ENCODE data around the gene LIMCH1. TPM values are rescaled to one million over a fixed set of nuclear protein-coding genes. Genes with fewer than 3 reads are reported as not detected.

Gene LIMCH1
- total RNA-seq, 1 donor: 9.0 TPM

GRCh38 chr4:41746440-41747229 is 208.7 kb downstream of the LIMCH1 start:
- Histone ChIP-seq H2AFZ (ENCODE audit: low read length) (no peak overlapping the region), H3K4me3 (ENCODE audit: insufficient read depth, low read length) (no peak overlapping the region), H3K4me1 (ENCODE audit: insufficient read depth, low read length) (no peaks in the 10 kb centered on the region), H3K27ac (ENCODE audit: low read depth, low read length) (no peak overlapping the region), H4K20me1 (ENCODE audit: insufficient read depth, low read length) (no peaks in the 10 kb centered on the region), H3K79me2 (ENCODE audit: insufficient read depth, low read length) (no peaks in the 10 kb centered on the region), H3K27me3 (ENCODE audit: insufficient read depth, low read length) (peaks cover 82% of the 10 kb centered on the region), H3K9me3 (ENCODE audit: low read depth, low read length) (no peaks in the 10 kb centered on the region), H3K4me2 (ENCODE audit: insufficient read depth, low read length) (no peak overlapping the region), H3K36me3 (ENCODE audit: insufficient read depth, low read length) (no peaks in the 10 kb centered on the region)
- DNase-seq (ENCODE audit: insufficient read length, low spot score, missing footprints): peak; percentile 74
- no peak for TF ChIP-seq CTCF (IDR thresholded peaks at IDR 0.05; ENCODE audit: extremely low read depth, low read depth, low read length)

GRCh38 chr4:41747230-41748055 is 209.5 kb downstream of the LIMCH1 start:
- no peaks in the 10 kb centered on the region for H3K4me1 ChIP-seq (ENCODE audit: insufficient read depth, low read length)
- DNase-seq (ENCODE audit: insufficient read length, low spot score, missing footprints): peak; percentile 68
- no peak overlapping the region for H3K4me2 ChIP-seq (ENCODE audit: insufficient read depth, low read length)
- no peak for TF ChIP-seq CTCF (IDR thresholded peaks at IDR 0.05; ENCODE audit: extremely low read depth, low read depth, low read length)
- H3K36me3 ChIP-seq (ENCODE audit: insufficient read depth, low read length): no peaks in the 10 kb centered on the region
- H3K4me3 ChIP-seq (ENCODE audit: insufficient read depth, low read length): no peak overlapping the region
- H3K27me3 ChIP-seq (ENCODE audit: insufficient read depth, low read length): peaks cover 90% of the 10 kb centered on the region
- no peak overlapping the region for H2AFZ ChIP-seq (ENCODE audit: low read length)
- H3K9me3 ChIP-seq (ENCODE audit: low read depth, low read length): no peaks in the 10 kb centered on the region
- no peaks in the 10 kb centered on the region for H4K20me1 ChIP-seq (ENCODE audit: insufficient read depth, low read length)
- no peaks in the 10 kb centered on the region for H3K79me2 ChIP-seq (ENCODE audit: insufficient read depth, low read length)
- no peak overlapping the region for H3K27ac ChIP-seq (ENCODE audit: low read depth, low read length)

DNA sequence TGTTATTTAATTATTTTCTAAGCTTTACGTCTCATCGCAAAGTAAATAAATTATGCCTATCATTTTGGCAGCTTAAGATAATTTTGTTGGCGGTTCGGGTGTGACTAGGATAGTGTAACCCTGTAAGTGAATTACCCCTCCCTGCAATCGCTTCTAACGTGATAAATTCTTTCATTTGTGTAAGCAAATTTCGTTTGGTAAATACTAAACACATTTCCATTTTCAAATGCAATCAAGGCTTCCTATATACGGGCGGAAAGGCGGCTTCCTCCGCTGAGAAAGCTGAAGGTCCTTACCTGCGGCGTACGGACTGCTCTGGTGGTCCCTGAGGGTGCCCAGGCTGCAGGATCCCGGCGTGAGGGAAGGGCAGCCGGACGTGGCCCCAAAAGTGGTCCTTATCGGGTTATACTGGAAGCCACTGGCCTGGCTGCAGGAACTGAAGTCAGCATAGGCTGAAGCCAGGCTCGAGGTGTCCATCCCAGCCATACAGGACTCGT is 210.2 kb downstream of the LIMCH1 start:
- H3K4me2 ChIP-seq (ENCODE audit: insufficient read depth, low read length): no peak overlapping the region
- peak; percentile 87 for DNase-seq (ENCODE audit: insufficient read length, low spot score, missing footprints)

More for the DNA sequence above, 210.2 kb downstream of the LIMCH1 start:
- Histone ChIP-seq H3K9me3 (ENCODE audit: low read depth, low read length) (no peaks in the 10 kb centered on the region), H3K27me3 (ENCODE audit: insufficient read depth, low read length) (peaks cover 95% of the 10 kb centered on the region), H3K36me3 (ENCODE audit: insufficient read depth, low read length) (no peaks in the 10 kb centered on the region), H3K27ac (ENCODE audit: low read depth, low read length) (no peak overlapping the region), H3K4me3 (ENCODE audit: insufficient read depth, low read length) (no peak overlapping the region), H4K20me1 (ENCODE audit: insufficient read depth, low read length) (no peaks in the 10 kb centered on the region), H3K4me1 (ENCODE audit: insufficient read depth, low read length) (no peaks in the 10 kb centered on the region), H3K79me2 (ENCODE audit: insufficient read depth, low read length) (no peaks in the 10 kb centered on the region), H2AFZ (ENCODE audit: low read length) (no peak overlapping the region)
- no peak for TF ChIP-seq CTCF (IDR thresholded peaks at IDR 0.05; ENCODE audit: extremely low read depth, low read depth, low read length)

All from osteoblast (primary cell).